ENCODE results near the gene CCDC15.

CCDC15 gene, protein sequence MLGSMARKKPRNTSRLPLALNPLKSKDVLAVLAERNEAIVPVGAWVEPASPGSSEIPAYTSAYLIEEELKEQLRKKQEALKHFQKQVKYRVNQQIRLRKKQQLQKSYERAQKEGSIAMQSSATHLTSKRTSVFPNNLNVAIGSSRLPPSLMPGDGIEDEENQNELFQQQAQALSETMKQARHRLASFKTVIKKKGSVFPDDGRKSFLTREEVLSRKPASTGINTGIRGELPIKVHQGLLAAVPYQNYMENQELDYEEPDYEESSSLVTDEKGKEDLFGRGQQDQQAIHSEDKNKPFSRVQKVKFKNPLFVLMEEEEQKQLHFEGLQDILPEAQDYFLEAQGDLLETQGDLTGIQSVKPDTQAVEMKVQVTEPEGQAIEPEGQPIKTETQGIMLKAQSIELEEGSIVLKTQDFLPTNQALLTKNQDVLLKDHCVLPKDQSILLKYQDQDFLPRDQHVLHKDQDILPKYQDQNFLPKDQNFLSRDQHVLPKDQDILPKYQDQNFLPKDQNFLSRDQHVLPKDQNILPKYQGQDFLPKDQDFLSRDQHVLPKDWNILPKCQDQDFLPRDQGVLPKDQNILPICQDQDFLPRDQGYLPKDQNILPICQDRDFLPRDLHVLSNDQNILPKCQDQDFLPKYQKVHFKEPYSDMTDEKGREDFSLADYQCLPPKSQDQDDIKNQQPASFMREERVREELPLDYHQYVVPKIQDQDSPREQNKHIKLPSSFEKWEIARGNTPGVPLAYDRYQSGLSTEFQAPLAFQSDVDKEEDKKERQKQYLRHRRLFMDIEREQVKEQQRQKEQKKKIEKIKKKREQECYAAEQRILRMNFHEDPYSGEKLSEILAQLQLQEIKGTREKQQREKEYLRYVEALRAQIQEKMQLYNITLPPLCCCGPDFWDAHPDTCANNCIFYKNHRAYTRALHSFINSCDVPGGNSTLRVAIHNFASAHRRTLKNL

GRCh38 chr11:124953753-124954589, at the start of gene CCDC15:
CCDC15 (plus strand) TSS chr11:124954202; CDS start chr11:124954733, 531 bp downstream.
- DNase-seq (ENCODE audit: low spot score): peak; percentile 93
- no peak for TF ChIP-seq CTCF (IDR thresholded peaks at IDR 0.05; ENCODE audit: borderline replicate concordance, control extremely low read depth, extremely low read depth, insufficient read depth, missing control alignments)
- in situ Hi-C loops (cut with MboI; ENCODE audit: low sequenced_read_pairs, unreplicated experiment): loop anchor here (10.0 to 25.0 kb wide), 2 partner anchors 181 to 408 kb away; no protein-coding TSS in a partner anchor

GRCh38 chr11:124915541-124916369, 38.2 kb upstream of the CCDC15 start:
- in situ Hi-C loops (cut with MboI; ENCODE audit: low sequenced_read_pairs, unreplicated experiment): no loop called here
- DNase-seq (ENCODE audit: low spot score): no peak
- no peak for TF ChIP-seq CTCF (IDR thresholded peaks at IDR 0.05; ENCODE audit: borderline replicate concordance, control extremely low read depth, extremely low read depth, insufficient read depth, missing control alignments)

DNA sequence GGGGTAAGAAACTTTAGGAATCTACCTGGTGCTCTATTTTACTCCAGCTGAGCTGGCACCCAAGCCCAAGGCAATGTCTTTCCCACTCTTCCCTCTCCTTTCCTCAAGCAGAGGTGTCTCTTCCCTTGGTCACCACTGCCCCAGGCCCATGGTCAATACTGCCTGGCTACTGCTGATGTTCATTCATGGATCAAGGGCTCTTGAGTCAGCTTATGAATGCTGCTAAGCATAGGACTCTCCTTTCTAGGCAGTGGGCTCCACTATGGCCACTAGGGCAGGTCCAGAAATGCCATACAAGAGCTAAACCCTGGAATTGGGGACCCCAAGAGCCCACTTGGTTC, 37.7 kb upstream of the CCDC15 start:
- TF ChIP-seq CTCF (IDR thresholded peaks at IDR 0.05; ENCODE audit: borderline replicate concordance, control extremely low read depth, extremely low read depth, insufficient read depth, missing control alignments): no peak
- no peak for DNase-seq (ENCODE audit: low spot score)
- in situ Hi-C loops (cut with MboI; ENCODE audit: low sequenced_read_pairs, unreplicated experiment): no loop called here

GRCh38 chr11:124917115-124917637, 36.8 kb upstream of the CCDC15 start:
- in situ Hi-C loops (cut with MboI; ENCODE audit: low sequenced_read_pairs, unreplicated experiment): no loop called here
- TF ChIP-seq CTCF (IDR thresholded peaks at IDR 0.05; ENCODE audit: borderline replicate concordance, control extremely low read depth, extremely low read depth, insufficient read depth, missing control alignments): no peak
- no peak for DNase-seq (ENCODE audit: low spot score)

- TF ChIP-seq CTCF (IDR thresholded peaks at IDR 0.05; ENCODE audit: borderline replicate concordance, control extremely low read depth, extremely low read depth, insufficient read depth, missing control alignments): no peak
- in situ Hi-C loops (cut with MboI; ENCODE audit: low sequenced_read_pairs, unreplicated experiment): no loop called here
- no peak for DNase-seq (ENCODE audit: low spot score)
These were observed 35.1 kb upstream of the CCDC15 start, which contains the start of gene HEPN1 for GRCh38 chr11:124918950-124919349. HEPN1 (plus strand) TSS chr11:124919250.

All from GM13976 (cell line).